ENCODE data around the gene THSD1. TPM values are rescaled to one million over a fixed set of nuclear protein-coding genes. Genes with fewer than 3 reads are reported as not detected.

The THSD1 gene
- polyA plus RNA-seq, 2 of the 4 experiments (the other 2 are of a cell fraction): 5.4 to 6.1 TPM

GRCh38 chr13:52387721-52388120, 18.3 kb downstream of the THSD1 start:
- ChIA-PET CTCF (no interaction called here), POLR2A (no interaction called here)
- Histone ChIP-seq H3K4me3 (no peak overlapping the region), H3K9me3 (no peaks in the 10 kb centered on the region), H3K27ac (no peak overlapping the region), H3K4me1 (no peaks in the 10 kb centered on the region), H3K4me2 (no peak overlapping the region)
- TF ChIP-seq RNF2 (IDR thresholded peaks at IDR 0.05; ENCODE audit: borderline replicate concordance, low read depth): no peak
- no peak for TF ChIP-seq MYC (IDR thresholded peaks at IDR 0.05; ENCODE audit: borderline replicate concordance, low read length)
- no peak for TF ChIP-seq EHF (CRISPR knock-in tag; IDR thresholded peaks at IDR 0.05)
- no peak for TF ChIP-seq CHD4 (IDR thresholded peaks at IDR 0.05; ENCODE audit: borderline replicate concordance)
- TF ChIP-seq CBX2 (IDR thresholded peaks at IDR 0.05; ENCODE audit: borderline replicate concordance, low read depth): no peak
- TF ChIP-seq HEYL (CRISPR knock-in tag; IDR thresholded peaks at IDR 0.05): no peak
- TF ChIP-seq BCL3 (IDR thresholded peaks at IDR 0.05): no peak
- TF ChIP-seq SMC3 (IDR thresholded peaks at IDR 0.05): no peak
- no peak for TF ChIP-seq JUN (IDR thresholded peaks at IDR 0.05)
- no peak for TF ChIP-seq SREBF2 (IDR thresholded peaks at IDR 0.05)
- TF ChIP-seq NR3C1 (IDR thresholded peaks at IDR 0.05): no peak
- ATAC-seq (no peak), DNase-seq (ENCODE audit: low read depth in 1 of 2, low spot score in 1 of 2) (no peak), FAIRE-seq (no peak)

GRCh38 chr13:52385870-52386269, 20.1 kb downstream of the THSD1 start:
- Histone ChIP-seq H3K9me3 (no peaks in the 10 kb centered on the region), H3K27ac (no peak overlapping the region), H3K4me2 (no peak overlapping the region), H3K4me3 (no peak overlapping the region), H3K4me1 (no peaks in the 10 kb centered on the region)
- DNase-seq (ENCODE audit: low read depth in 1 of 2, low spot score in 1 of 2) (no peak), FAIRE-seq (no peak), ATAC-seq (no peak)
- CTCF ChIA-PET: interaction anchor here (1.3 kb wide), 1 partner anchor 65 kb away, joined by 6 read pairs; the partner anchor contains the start of gene VPS36
- POLR2A ChIA-PET: no interaction called here
- 83% methylated on average over 4 of the region's 4 CpGs for WGBS (ENCODE audit: missing lambda C conversion rate)
- TF ChIP-seq BHLHE40 (IDR thresholded peaks at IDR 0.05; ENCODE audit: low read depth, low read length): no peak
- no peak for TF ChIP-seq RCOR1 (IDR thresholded peaks at IDR 0.05; ENCODE audit: low read depth, low read length)
- no peak for TF ChIP-seq SREBF2 (IDR thresholded peaks at IDR 0.05)
- TF ChIP-seq POLR2AphosphoS2 (conservative IDR thresholded peaks at IDR 0.05; ENCODE audit: low read length): no peak
- TF ChIP-seq ZC3H11A (IDR thresholded peaks at IDR 0.05): no peak
- TF ChIP-seq ZFP36 (IDR thresholded peaks at IDR 0.05; ENCODE audit: borderline replicate concordance, partially characterized antibody): no peak
- TF ChIP-seq RNF2 (IDR thresholded peaks at IDR 0.05; ENCODE audit: borderline replicate concordance, low read depth): no peak
- no peak for TF ChIP-seq HDAC2 (IDR thresholded peaks at IDR 0.05)
- TF ChIP-seq MAZ (IDR thresholded peaks at IDR 0.05; ENCODE audit: borderline replicate concordance, low read depth, low read length): no peak
- TF ChIP-seq HOXA7 (CRISPR knock-in tag; IDR thresholded peaks at IDR 0.05): no peak
- no peak for TF ChIP-seq HES2 (IDR thresholded peaks at IDR 0.05)
- TF ChIP-seq NPAS2 (CRISPR knock-in tag; IDR thresholded peaks at IDR 0.05; ENCODE audit: borderline replicate concordance): no peak
- TF ChIP-seq MAFK (IDR thresholded peaks at IDR 0.05; ENCODE audit: partially characterized antibody): no peak
- no peak for TF ChIP-seq FOSL2 (IDR thresholded peaks at IDR 0.05)
- no peak for TF ChIP-seq FOSL2 (CRISPR knock-in tag; IDR thresholded peaks at IDR 0.05)
- TF ChIP-seq KDM5A (IDR thresholded peaks at IDR 0.05): no peak
- TF ChIP-seq CHD2 (IDR thresholded peaks at IDR 0.05; ENCODE audit: low read length, partially characterized antibody): no peak
- TF ChIP-seq FOSB (CRISPR knock-in tag; IDR thresholded peaks at IDR 0.05): no peak
- no peak for TF ChIP-seq SMC3 (IDR thresholded peaks at IDR 0.05)
- TF ChIP-seq USF2 (IDR thresholded peaks at IDR 0.05): no peak
- TF ChIP-seq EP300 (IDR thresholded peaks at IDR 0.05): no peak

Data from A549 (cell line).